GM18867 (cell line): ENCODE data around the gene FNDC1.

Experiments
- ATAC-seq: cut with Tn5 transposase; IDR thresholded peaks from one replicate; pipeline ENCODE4 v1.9.1; 2021; ENCODE audit warnings: mild to moderate bottlenecking, moderate library complexity; ENCODE audit not compliant: unreplicated experiment

The FNDC1 gene

DNA sequence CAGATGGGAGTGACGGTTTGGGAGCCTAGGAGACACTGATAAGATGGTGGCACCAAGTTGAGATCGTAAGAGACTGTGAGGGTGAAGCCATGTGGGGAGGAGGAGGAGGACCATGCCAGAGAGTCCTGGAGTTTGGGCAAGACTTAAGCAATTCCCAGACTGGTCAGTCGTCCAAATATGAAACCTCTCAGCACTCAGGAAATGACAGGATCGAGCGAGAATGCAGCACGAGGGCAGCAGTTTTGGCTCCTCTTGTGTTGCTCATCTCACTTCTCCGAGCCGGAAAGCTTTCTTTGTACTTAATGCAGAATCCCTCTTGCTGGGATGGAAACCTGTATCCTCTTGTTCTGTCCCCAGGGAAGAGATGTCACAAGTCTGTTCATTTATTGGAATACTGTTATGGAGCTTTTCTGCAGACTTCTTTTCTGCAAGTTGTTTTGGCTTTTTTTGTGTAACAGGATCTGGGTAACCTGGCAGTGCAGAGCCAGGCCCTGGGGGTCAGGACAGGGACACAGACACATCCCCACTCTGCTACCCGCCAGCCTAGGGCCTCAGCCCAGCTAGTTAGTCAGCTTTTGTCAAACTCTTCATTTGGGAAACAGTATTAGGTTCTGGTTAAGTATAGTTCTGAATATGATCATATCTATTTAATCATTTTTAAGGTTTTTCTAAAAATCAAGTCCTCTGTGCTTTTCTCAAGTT, 34.3 kb downstream of the FNDC1 start:
- no peak for ATAC-seq

DNA sequence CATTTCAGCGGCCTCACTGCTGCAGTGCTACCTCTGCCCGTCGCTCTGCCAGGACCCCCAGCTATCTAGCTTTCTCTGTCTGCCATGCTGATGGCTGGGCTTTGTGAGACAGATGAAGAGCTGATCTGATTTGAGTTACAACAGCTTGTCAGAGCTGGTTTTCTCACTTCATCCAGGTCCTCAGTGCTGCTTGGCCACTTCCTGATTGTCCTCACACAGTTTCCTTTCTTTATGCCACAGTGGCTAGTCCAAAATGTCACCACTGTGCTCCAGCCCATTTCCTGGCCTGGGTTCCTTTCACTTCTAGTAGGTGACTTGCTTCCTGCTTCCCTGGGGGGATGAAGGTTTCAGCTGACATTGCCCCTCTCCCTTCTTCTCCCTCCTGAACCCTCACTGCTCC, 35.4 kb downstream of the FNDC1 start:
- ATAC-seq, result no peak

DNA sequence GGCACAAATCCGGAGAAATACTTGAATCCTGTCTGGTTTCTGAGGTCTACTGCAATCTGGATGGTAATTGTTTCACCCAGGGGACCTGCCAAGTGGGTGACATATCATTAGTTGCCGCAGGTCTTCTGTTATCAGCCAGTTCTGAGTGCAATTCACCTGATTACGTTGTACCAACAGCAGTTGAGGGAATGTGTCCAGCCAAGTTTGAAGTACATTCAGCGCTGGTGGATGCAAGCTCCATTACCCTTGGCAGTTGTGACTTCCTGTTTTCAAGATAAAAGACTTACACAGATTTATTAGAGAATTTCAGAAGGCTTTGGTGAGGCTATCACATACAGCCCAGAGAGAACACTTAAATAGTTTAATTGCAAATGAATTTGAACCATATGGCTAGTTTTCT, 42.8 kb downstream of the FNDC1 start:
- ATAC-seq, result no peak

DNA sequence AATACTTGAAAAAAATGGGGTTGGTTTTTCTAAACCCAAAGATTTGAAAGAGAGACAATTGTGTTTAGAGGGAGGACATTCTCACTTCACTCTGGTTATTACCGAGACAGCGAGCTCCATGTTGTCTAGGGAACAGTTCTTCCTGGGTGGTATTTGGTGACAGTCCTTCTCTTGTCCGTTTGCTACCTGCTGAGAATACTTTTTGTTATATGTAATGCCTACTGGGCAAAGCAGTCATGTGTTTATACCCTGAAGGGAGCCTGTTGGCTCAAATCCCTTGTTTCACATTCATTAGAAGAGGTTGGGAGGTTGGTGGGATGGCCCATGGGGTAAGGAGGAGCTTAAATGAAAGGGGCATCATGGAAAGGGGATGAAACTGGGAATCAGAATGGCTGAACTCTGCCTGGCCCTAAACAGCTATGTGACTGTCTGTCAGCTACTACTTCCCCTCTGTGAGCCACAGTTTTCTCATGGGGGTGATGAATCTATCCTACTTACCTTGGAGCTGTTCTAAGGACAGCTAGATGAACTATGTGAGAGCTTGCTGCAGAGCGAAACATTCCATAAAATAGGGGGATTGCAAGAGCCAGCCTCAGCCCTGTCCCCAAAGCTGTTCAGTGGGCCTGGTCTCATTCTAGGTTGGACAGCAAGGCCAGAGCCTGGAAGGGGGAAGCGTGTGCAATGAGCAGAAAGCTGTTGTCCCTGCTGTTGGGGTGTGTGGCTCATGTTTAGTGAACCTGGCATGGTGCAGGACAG, 43.5 kb downstream of the FNDC1 start:
- ATAC-seq, result no peak

DNA sequence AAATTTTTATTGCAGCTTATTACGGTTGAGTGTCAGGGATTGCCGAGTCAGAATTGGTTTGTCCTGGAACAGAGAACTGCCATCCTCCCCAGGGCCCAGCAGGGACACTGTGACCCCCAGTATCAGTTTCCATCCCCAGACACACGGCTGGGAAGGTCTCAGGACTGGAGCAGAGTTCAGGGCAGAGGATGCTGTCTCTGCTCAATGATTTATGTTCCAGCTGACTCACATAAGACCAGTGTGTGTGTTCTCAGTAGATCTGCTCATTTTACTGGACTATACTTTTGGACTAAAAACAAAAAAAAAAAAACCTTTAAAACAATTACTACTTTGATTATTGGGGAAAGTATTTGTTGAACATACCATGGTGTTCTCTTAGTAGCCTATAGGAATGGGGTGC, 44.2 kb downstream of the FNDC1 start:
- no peak for ATAC-seq

DNA sequence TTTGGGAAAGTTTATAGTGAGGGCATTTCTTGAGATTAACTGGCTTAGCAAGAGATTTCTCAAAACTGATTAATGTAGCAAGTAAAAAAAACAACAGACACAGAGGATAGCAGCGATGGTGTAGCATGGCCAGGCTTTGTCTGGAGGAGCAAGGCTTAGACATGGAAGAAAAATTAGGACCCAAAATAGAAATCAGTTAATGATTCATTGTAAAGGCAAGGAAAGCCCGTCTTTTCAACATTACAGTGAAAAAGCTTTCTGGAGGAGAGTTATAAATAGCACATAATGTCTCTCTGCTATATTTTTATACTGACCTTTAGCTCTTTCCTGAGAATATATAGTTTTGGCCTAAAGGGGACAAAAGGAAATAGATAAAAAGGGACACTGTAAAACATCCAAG, 45.1 kb downstream of the FNDC1 start:
- no peak for ATAC-seq

DNA sequence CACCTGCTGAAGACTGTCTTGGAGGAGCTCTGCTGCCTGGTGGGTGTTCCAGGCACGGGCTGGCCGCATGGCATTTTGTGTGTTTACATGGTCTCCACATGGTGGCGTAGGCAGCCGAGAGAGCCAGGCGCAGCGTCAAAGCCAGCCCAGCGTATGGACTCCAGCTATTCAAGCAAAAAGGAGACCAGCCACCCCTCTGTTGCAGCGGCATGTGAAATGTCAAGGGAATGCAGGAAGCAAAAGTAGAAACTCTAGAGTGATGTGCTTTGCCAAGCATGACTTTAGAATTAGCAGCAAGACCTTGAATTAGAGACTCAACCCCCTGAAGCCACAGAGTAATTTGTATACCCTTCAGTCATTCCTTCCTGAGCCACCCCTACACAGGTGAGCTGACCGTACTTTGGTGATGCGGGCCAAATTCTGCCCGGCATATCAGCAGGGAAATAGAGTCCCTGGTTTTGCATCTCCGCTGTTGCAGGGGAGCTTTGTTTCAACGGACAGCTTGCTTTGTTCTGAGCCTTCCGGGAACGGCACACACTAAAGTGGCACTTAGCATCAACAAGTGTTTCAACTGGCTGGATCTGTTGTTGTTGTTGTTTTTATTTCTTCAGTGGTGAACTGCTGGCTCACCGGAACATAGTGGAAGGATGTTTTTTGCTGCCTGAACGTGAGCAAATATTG, 48.5 kb downstream of the FNDC1 start:
- ATAC-seq, result no peak

DNA sequence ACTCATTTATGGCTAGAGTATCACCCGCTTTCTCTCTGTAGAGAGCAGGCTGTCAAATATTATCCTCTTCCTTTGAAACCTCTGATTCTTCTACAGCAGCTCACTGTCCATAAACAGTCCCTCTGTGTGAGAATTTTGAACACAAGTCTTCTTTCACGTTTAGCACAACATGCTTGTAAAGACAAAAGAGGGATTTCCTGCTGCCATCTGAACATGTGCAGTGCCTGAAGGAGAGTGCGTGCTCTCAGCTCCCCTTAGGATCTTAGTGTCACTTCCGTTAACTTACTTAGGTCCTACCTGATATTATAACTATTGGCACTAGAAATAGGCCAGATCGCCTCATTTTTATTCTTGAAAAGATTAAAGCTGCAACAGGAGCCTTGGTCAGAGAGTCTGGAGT, 50.9 kb downstream of the FNDC1 start:
- ATAC-seq, result no peak

DNA sequence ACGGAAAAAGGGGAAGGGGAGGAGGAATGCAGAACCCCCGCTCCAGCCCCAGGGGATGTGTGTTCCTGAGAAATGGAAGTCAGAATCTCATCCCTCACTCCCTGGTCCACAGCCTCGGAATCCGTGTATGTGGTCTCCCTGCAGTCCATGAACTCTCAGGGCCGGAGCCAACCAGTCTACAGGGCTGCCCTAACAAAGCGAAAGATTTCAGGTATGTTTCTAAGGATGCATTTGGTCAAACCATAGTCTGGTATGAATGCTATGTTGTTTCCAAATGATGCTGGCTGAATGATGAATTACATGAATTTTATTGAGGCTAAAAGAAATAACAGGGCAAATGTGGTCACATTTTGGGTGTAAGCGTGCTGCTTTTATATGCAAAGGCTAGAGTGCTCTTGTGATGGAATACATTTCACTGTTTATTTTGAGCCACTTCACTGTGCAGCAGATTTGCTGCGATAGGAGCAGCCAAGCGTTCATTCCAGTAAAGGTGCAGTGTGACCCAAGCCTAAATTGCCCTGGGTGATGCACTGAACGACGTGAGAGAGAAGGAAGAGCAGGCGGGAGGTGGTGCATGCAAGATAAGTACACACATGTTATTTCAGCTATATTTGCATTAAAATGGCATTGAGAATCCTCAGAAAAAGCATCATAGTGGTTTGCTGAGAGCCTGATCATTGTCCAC, 52.4 kb downstream of the FNDC1 start:
- ATAC-seq, result no peak

DNA sequence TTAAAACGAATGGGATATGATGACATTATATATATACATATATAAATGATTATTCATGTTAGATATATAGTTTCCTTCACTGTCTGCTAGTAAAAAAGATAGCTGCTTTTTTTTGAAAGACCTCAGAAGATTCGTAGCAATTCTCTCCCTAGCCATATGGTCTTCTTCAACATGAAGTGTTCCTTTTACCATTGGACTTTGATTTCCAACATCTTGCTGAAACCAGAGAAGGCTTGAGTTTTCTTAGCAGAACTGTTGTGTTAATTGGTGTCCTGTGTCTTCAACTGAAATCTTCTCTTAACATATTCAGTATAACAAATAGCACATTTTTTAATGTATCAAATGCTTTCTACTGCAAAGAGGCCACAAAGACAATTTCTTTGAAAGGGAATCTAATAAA, 55.3 kb downstream of the FNDC1 start:
- ATAC-seq, result no peak

DNA sequence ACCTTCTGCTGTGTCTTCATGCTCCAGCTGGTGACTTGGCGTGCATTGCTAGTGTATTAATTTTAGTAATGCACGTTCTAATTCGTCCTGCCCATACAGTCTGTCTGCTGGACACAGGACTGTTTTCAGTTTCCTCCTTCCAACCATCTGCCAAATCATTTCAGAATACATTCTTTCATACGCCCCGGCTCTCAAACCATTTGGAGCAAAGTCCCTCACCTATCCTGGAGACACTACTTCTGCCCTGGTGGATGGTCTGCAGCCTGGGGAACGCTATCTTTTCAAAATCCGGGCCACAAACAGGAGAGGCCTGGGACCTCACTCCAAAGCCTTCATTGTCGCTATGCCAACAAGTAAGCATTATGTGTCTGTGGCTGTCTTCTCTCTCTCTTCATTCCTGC, 60.5 kb downstream of the FNDC1 start:
- ATAC-seq, result no peak

DNA sequence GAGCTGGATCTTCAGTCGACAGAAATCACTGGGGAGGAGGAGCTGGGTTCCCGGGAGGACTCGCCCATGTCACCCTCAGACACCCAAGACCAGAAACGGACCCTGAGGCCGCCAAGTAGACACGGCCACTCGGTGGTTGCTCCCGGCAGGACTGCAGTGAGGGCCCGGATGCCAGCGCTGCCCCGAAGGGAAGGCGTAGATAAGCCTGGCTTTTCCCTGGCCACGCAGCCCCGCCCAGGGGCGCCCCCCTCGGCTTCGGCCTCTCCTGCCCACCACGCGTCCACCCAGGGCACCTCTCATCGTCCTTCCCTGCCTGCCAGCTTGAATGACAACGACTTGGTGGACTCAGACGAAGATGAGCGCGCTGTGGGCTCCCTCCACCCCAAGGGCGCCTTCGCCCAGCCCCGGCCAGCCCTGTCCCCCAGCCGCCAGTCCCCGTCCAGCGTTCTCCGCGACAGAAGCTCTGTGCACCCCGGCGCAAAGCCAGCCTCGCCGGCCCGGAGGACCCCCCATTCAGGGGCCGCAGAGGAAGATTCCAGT, 63.0 kb downstream of the FNDC1 start:
- ATAC-seq, result no peak

DNA sequence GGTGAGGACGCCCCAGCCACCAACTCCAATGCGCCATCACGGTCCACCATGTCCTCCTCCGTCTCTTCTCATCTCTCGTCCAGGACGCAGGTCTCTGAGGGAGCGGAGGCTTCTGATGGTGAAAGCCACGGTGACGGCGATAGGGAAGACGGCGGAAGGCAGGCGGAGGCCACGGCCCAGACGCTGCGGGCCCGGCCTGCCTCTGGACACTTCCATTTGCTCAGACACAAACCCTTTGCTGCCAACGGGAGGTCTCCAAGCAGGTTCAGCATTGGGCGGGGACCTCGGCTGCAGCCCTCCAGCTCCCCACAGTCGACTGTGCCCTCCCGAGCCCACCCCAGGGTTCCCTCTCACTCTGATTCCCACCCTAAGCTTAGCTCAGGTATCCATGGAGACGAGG, 63.6 kb downstream of the FNDC1 start:
- ATAC-seq, result no peak

DNA sequence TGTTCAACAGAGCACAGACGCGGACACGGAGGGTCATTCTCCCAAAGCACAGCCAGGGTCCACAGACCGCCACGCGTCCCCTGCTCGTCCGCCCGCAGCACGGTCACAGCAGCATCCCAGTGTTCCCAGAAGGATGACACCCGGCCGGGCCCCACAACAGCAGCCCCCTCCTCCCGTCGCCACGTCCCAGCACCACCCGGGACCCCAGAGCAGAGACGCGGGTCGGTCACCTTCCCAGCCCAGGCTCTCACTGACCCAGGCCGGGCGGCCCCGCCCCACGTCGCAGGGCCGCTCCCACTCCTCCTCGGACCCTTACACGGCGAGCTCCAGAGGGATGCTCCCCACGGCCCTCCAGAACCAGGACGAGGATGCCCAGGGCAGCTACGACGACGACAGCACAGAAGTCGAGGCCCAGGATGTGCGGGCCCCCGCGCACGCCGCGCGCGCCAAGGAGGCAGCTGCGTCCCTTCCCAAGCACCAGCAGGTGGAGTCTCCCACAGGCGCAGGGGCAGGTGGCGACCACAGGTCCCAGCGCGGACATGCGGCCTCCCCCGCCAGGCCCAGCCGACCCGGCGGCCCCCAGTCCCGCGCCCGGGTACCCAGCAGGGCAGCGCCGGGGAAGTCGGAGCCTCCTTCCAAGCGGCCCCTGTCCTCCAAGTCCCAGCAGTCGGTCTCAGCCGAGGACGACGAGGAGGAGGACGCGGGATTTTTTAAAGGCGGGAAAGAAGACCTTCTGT, 64.3 kb downstream of the FNDC1 start:
- ATAC-seq, result no peak

DNA sequence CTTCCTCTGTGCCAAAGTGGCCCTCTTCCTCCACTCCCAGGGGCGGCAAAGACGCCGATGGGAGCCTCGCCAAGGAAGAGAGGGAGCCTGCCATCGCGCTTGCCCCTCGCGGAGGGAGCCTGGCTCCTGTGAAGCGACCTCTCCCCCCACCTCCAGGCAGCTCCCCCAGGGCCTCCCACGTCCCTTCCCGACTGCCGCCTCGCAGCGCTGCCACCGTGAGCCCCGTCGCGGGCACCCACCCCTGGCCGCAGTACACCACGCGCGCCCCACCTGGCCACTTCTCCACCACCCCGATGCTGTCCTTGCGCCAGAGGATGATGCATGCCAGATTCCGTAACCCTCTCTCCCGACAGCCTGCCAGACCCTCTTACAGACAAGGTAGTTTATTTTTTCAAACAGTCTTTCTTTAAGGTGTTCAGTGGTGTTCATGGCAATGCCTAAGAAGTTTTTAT, 64.9 kb downstream of the FNDC1 start:
- ATAC-seq, result no peak

DNA sequence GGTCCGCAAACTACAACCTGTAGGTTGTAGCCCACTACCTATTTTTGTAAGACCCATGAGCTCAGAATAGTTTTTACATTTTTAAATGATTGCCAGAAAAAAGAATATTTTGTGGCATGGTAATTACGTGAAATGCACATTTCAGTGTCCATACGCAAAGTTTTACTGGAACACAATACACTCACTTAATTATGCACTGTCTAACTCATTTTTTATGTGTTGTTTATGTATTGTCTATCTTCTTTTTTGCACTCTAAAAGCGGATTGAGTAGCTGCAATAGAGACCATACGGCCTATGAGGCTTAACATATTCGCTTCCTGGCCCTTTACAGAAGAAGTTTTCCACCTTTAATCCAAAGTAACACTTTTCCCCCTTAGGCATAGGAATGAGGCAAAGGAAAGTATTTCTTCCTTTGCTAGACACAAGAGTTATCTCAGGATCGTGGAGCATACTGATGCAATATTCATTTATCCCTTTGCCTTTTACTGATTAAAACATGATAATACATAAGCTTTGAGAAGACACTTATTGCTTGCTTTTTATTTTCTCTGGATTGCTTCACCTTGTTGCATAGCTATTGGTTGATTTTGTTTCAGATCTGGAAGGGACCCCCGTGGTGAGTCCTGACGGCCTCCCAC, 69.8 kb downstream of the FNDC1 start:
- ATAC-seq, result no peak

DNA sequence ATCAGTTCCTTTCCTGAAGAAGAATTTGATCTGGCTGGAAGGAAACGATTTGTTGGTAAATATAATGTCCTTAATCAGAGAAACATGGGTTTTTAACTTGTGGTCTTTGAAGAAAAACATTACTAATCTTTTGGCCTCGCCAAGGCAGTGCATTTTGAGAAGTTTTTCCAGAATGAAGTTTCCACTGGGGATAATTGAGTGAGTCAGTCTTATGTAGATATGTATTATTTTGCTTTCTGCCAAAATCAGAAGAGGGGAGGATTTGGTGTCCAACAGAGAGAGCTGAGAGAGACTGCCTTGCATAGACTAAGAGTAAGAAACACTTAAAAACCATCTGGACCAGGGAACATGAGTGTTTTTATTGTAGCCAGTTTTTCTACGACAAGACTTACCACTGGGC, 79.9 kb downstream of the FNDC1 start:
- ATAC-seq, result no peak

DNA sequence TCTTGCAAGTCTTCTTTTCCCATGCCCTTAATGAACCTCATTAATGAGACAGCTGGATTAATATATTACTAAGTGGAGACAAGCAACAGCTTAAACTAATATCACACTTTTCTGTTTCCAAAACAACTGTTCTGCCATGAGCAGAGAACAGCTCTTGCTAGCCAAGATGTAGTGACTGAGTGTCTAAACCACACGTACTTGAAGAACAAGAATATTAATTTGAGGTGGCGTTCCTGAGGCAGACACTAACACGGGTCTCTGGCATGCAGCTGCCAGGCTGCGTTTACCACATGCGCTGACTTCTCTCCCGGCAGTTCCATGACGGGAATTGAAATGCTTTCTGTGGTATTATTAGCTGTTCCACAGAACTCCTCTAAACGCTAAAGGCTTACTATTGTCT, 80.6 kb downstream of the FNDC1 start:
- no peak for ATAC-seq

DNA sequence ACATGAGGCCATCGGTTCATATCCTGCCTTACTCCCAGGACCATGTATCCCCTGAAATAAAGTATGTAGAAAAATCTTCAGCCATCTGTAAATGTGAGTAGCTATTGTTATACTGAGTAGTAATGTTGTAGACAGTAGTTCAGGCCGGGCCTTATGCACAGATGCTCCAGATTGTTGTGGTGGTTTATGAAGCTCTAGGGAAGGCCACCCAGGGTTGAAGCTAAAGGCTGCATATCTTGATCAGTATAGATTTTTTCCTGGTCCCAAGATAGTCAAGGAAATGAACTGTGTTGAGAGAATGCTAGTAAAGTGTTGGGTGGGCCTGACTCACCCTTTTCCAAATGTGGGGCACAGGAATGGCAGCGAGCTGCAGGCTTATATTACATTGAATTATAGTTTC, 81.4 kb downstream of the FNDC1 start:
- no peak for ATAC-seq

DNA sequence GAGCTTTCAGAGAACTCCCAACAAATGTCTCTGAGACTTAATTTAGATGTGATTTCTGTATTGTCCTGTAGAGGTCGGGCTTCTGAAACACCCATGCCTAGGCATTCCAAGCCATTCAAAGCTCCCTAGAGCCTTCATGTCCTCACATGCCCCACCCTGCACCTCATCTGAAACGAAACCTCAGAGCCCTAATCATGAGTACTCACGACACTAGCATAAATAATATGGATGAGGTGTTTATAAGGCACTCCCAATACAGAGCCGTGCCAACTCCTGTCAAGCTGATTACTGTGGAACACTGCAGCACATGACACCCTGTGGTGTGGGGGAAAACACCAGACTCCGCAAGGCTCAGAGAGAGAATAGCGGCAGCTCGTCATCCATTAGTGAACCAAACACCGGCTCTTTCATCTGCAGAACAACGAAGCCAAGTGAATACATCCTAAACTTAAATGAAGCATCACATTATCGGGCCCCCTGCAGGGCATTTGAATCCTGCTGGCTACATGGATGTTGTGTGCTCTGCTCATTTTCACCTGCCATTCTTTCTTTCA, 83.8 kb downstream of the FNDC1 start:
- ATAC-seq, result peak; percentile 89
